GM19463 (cell line): ENCODE results near the gene RNF20.
A peak's percentile ranks its signal among the peaks of the same experiment; 100 is the strongest.
"Not testable (repeated sequence)": the region's sequence is repeated elsewhere in the genome, so short reads cannot be mapped to it uniquely, and the experiment has no call there.

ENCODE experiments used
- ATAC-seq: cut with Tn5 transposase; IDR thresholded peaks from one replicate; pipeline ENCODE4 v1.9.1; 2021; ENCODE audit warnings: mild to moderate bottlenecking, moderate library complexity; ENCODE audit not compliant: unreplicated experiment

The RNF20 gene, protein sequence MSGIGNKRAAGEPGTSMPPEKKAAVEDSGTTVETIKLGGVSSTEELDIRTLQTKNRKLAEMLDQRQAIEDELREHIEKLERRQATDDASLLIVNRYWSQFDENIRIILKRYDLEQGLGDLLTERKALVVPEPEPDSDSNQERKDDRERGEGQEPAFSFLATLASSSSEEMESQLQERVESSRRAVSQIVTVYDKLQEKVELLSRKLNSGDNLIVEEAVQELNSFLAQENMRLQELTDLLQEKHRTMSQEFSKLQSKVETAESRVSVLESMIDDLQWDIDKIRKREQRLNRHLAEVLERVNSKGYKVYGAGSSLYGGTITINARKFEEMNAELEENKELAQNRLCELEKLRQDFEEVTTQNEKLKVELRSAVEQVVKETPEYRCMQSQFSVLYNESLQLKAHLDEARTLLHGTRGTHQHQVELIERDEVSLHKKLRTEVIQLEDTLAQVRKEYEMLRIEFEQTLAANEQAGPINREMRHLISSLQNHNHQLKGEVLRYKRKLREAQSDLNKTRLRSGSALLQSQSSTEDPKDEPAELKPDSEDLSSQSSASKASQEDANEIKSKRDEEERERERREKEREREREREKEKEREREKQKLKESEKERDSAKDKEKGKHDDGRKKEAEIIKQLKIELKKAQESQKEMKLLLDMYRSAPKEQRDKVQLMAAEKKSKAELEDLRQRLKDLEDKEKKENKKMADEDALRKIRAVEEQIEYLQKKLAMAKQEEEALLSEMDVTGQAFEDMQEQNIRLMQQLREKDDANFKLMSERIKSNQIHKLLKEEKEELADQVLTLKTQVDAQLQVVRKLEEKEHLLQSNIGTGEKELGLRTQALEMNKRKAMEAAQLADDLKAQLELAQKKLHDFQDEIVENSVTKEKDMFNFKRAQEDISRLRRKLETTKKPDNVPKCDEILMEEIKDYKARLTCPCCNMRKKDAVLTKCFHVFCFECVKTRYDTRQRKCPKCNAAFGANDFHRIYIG

GRCh38 chr9:101533334-101534204 is at the start of gene RNF20:
Gene RNF20, plus strand, starts transcription at chr9:101533853. Its CDS starts 1,571 bp downstream, at chr9:101535424.
- ATAC-seq, result peak; percentile 96

GRCh38 chr9:101484046-101484445 is 49.6 kb upstream of the RNF20 start:
- ATAC-seq, result no peak

- ATAC-seq, result no peak
These were observed 47.5 kb upstream of the RNF20 start for GRCh38 chr9:101485924-101486692.

DNA sequence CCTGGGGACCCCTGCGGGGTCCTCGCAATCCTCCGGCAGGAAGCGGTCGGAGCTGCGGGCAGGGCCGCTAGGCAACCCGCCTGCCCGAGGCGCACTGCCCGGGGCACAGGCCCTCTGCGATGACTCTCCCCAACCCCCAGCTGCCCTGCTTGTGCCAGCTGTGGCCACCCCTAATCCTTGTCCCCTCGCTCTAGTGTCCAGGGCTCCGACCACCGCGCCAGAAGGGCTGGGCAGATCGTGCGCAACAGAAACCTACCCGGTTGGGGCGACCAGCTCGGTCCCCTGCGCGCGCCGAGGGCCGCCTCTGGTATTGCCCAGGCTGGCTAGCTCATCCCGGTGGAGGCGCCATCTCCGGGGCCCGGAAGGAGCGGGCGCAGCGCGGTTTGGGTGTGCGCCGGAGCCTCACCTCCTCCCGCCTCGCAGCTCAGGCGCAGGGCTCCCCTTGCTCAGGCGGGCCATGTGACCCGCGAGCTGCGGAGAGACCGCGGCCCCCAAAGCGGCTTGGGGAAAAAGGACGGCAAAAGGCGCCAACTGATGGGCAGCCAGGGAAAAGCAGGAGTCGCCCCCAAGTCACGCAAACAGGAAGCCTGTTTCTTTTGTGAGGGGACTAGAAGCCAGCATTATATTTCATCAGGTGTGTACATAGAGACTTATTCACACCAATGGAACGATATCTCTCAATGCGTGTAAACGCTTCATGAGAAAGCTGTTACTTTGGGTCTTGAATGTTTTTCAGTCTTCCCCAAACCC is 46.8 kb upstream of the RNF20 start:
- ATAC-seq, result no peak

DNA sequence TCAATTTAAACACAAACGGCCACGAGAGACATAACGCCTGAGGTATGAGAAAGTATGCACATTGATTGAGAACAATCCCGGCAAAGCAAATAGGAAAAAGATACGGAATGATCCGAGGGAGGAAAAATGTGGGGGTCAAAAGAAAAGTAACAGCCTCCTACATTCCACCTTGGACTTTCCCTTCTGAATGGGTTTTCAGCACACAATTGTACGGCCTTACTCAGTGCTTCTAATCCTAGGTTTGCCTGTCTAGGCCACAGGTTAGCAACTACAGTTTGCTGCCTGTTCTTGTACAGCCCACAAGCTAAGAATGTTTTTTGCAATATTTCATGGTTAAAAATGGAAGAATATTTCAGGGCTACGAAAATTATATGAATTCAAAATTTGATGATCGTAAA is 46.2 kb upstream of the RNF20 start:
- no peak for ATAC-seq

- ATAC-seq, result no peak
These were observed 37.8 kb upstream of the RNF20 start for GRCh38 chr9:101495810-101496209.

DNA sequence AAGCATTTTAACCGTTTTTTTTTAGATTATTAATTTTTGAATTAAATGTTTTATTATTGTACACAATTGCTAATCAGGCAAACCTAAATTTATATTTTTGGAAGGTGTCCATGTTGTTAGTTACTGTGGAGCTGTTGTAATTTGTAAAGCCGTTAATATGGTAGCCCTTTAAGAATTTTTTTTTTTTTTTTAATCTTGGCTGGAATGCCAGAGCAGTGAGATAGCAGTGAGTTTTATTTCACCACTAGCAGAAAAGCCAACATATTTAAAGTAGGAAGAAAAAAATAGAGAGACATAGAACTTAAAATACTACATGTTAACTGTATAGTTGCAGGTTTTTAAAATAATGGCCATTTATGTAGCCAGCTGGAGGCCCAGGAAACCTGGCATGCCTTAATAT is 35.3 kb upstream of the RNF20 start:
- ATAC-seq, result no peak

- ATAC-seq, result no peak
These were observed 29.5 kb upstream of the RNF20 start for GRCh38 chr9:101504188-101504587.

- no peak for ATAC-seq
These were observed 25.4 kb upstream of the RNF20 start for GRCh38 chr9:101508211-101508610.

DNA sequence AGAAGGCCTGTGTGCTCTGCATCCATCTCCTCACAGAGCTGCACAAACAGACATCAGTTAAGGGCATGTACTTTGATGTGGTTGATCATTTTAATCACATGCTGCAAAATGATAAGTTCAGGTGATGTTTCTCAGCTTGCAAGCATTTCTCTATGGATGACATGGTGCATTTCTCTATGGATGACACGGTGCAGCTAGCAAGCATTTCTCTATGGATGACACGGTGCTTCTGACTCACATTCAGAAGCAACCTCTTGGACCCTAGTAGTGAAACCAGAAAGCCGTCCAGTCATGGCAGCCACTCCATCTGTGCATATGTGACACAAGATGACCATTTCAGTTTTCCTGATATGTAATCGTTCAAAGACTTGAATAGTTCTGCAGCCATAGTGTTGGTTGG is 24.1 kb upstream of the RNF20 start:
- ATAC-seq, result no peak

GRCh38 chr9:101510459-101510858 is 23.2 kb upstream of the RNF20 start:
- no peak for ATAC-seq

- no peak for ATAC-seq
These were observed 22.6 kb upstream of the RNF20 start for GRCh38 chr9:101511009-101511408.

- ATAC-seq, result no peak
These were observed 21.5 kb upstream of the RNF20 start for GRCh38 chr9:101512116-101512515.

- ATAC-seq, result no peak
These were observed 20.3 kb upstream of the RNF20 start for GRCh38 chr9:101513351-101513750.

- ATAC-seq, result no peak
These were observed 19.6 kb upstream of the RNF20 start for GRCh38 chr9:101514071-101514470.

GRCh38 chr9:101516655-101517054 is 17.0 kb upstream of the RNF20 start:
- ATAC-seq, result no peak

GRCh38 chr9:101518489-101518888 is 15.2 kb upstream of the RNF20 start:
- ATAC-seq, result not testable (repeated sequence)

DNA sequence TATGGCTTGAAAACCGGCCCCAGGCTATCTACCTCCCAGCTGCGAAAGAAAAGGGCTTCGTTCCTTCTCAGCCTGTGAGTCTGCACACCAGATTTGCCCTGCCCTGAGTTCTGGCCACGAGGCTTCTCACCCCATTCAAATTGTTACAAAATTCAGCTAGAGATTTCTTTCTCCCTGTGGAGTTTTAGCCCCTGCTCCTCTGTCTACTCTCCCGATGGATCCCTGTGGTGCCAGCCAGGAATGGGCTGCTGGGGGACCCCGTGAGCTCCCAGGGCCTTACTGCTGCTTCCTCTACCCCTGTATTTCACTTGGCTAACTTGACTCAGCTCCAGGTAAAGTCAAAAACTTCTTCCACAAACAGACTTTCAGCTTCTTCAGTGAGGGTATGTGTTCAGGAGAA is 9.3 kb upstream of the RNF20 start:
- no peak for ATAC-seq

DNA sequence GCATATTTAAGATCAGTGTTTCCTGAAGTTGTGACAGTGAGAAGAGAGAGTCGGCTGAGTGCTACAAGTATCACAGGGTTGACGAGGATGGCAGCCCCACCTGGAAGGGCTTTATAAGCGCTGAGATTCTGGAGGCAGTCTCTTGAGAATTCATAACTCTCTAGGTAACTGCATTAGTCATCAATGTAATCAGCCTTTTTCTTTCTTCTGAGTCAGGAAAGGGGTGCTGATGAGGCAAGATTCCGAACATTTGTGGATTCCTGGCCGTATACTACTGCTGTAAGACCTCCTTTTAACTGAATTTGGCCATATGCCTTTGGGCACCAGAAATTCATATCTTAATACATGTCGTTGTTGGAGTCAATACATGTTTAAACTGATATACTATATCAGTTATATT is 6.6 kb upstream of the RNF20 start:
- no peak for ATAC-seq
